Lower leg skin (tissue), 4 donors: ENCODE data around the gene DAPP1. TPM values are rescaled to one million over a fixed set of nuclear protein-coding genes. Genes with fewer than 3 reads are reported as not detected.
"Not testable (repeated sequence)": the region's sequence is repeated elsewhere in the genome, so short reads cannot be mapped to it uniquely, and the experiment has no call there.

Experiments
- DNase-seq, 2 donors: peaks; one replicate each; pipeline ENCODE4 v3.0.0-alpha.2; 2019; ENCODE audit warnings: low spot score in 2 of 2
- H3K4me3 ChIP-seq: fragments of 200-600 bp; sonication (generic); 2 replicates; pipeline ENCODE4 v1.5.1; 2017; ENCODE audit warnings: mild to moderate bottlenecking, low read depth; ENCODE audit not compliant: poor library complexity, severe bottlenecking
- CTCF ChIP-seq, 3 donors: fragments of 450-650 bp; IDR thresholded peaks; one replicate each; pipeline ENCODE4 v1.5.1; 2016; ENCODE audit warnings: antibody characterized with exemption in 3 of 3, mild to moderate bottlenecking in 3 of 3, moderate library complexity in 2 of 3
- POLR2A ChIP-seq, 2 donors: fragments of 450-650 bp; IDR thresholded peaks; one replicate each; pipeline ENCODE4 v1.6.1; 2016 to 2017; ENCODE audit warnings: antibody characterized with exemption in 2 of 2, mild to moderate bottlenecking in 1 of 2, moderate library complexity in 1 of 2
- WGBS, 2 donors: methylation state at CpG; one replicate each; pipeline ENCODE4 v1.1.5; 2018; 5-methylcytosine and 5-hydroxymethylcytosine counted together
- intact Hi-C: fragments of 100-400 bp; cut with DNase I; formaldehyde crosslinking; loops from one replicate; pipeline ENCODE4 v1.15.0; 2023; ENCODE audit warnings: low total_unique reads
- total RNA-seq, 4 donors: library from RNA; depleted of rRNA; stranded (reverse); fragments of >200 nt; gene quantifications; one replicate each; pipeline ENCODE4 v1.1.0, GENCODE V29; 2016

The DAPP1 gene
- 10 to 100 TPM; 24.5 to 37.7 (median 34.2) TPM for total RNA-seq

- WGBS, 2 donors, result 40 to 44% methylated on average over 7 of the region's 7 CpGs
- H3K4me3 ChIP-seq, result peak within 1 kb of the TSS; percentile 10
- peak; percentile 80 to 91 for DNase-seq
- intact Hi-C loops, result no loop called here
- TF ChIP-seq CTCF (IDR thresholded peaks at IDR 0.05) (no peak), POLR2A (IDR thresholded peaks at IDR 0.05) (no peak)
Observed at GRCh38 chr4:99816545-99817308, at the start of gene DAPP1. Gene DAPP1 (plus strand): TSS chr4:99816827. CDS start chr4:99816914, 87 bp downstream.

DNA sequence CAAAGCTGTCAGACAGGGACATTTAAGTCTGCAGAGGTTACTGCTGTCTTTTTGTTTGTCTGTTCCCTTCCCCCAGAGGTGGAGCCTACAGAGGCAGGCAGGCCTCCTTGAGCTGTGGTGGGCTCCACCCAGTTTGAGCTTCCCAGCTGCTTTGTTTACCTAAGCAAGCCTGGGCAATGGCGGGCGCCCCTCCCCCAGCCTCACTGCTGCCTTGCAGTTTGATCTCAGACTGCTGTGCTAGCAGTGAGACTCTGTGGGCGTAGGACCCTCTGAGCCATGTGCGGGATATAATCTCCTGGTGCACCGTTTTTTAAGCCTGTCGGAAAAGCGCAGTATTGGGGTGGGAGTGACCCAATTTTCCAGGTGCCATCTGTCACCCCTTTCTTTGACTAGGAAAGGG, 45.8 kb upstream of the DAPP1 start:
- H3K4me3 ChIP-seq, DNase-seq, intact Hi-C loops: not testable (repeated sequence)
- WGBS, 2 donors, result 94 to 96% methylated on average over 7 of the region's 7 CpGs

DNA sequence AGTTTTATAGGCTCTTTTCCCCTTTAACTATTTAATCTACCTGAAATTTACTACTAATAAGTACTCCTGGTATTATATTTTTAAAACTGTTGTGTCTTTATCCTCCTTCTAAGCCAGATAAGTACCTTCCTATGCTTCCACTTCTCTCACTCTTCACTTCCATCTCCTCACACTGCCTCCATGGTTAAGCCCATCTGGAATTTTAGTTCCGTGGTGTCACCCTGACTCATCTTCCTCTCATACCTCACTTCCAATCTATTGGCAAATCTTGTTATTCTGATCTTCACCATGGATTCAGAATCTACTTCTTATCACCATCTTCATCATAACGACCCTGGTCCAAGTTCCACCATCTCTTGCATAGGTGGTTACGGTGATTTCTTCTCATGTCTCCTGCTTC, 32.7 kb upstream of the DAPP1 start:
- DNase-seq, result no peak
- TF ChIP-seq CTCF (IDR thresholded peaks at IDR 0.05) (no peak), POLR2A (IDR thresholded peaks at IDR 0.05) (no peak)
- intact Hi-C loops, result no loop called here
- H3K4me3 ChIP-seq, result no peak overlapping the region
- 86 to 93% methylated on average over 3 of the region's 3 CpGs for WGBS, 2 donors

DNA sequence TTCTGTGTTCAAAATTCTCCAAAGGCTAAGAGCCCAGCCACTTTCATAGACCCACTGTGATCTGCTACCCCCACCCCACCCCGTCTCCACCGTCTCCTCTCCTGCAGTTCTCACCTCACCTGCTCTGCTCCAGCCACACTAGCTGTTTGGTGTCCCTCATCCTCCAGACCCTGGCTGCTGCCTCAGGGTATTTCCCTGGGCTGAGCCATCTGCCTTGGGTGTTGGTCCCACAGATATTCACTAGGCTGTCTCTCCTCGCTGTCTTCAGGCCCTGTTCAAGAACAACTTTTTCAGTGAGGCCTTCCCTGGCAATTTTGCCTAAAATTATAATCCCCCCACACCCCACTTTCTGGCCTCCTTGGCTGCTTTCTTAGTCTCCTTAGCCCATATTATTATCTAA, 31.8 kb upstream of the DAPP1 start:
- TF ChIP-seq CTCF (IDR thresholded peaks at IDR 0.05), result no peak
- TF ChIP-seq POLR2A (IDR thresholded peaks at IDR 0.05), result no peak
- WGBS, 2 donors, result 92 to 93% methylated on average over 3 of the region's 3 CpGs
- H3K4me3 ChIP-seq, result no peak overlapping the region
- DNase-seq, result no peak
- intact Hi-C loops, result no loop called here

GRCh38 chr4:99790796-99791617, 25.6 kb upstream of the DAPP1 start:
- 27 to 30% methylated on average over 6 of the region's 6 CpGs for WGBS, 2 donors
- intact Hi-C loops, result no loop called here
- DNase-seq, result no peak
- H3K4me3 ChIP-seq, result no peak overlapping the region
- TF ChIP-seq CTCF (IDR thresholded peaks at IDR 0.05) (no peak), POLR2A (IDR thresholded peaks at IDR 0.05) (no peak)

DNA sequence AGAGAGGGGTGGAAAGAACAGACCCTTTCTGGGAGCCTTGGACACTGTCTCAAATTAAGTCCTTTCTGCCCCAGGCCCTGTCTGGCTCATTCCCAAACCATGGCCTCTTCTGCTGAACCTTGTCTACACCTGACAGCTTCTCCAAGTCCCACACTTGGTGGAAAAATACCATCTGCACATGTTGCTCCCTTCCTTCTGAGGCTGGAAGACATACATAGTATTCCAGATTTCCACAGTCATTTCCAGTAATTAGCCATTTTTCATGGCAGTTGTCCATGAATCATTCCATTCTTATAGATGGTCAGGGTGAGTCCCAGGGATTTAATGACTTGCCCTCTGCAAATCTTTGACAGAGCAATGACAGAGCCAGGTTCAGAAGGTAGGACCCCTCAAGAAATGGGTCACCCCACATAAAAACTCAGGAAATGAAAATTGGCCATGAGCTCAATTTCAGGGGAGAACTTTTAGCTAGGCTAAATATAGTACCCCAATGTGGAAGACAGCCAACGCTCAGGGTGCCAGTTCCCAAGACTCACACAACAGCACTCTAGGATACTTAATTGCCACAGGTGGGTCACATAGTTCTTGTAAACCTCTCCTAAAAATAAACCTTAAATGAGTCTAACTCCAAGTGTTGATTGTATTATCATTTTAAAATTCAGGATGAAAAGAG, 16.2 kb upstream of the DAPP1 start:
- 85 to 88% methylated on average over 1 of the region's 1 CpG for WGBS, 2 donors
- no peak overlapping the region for H3K4me3 ChIP-seq
- intact Hi-C loops, result no loop called here
- no peak for DNase-seq
- no peak for TF ChIP-seq CTCF (IDR thresholded peaks at IDR 0.05)
- TF ChIP-seq POLR2A (IDR thresholded peaks at IDR 0.05), result no peak
